ENCODE data around the gene STAB2.

GRCh38 chr12:103728323-103728722, 141.2 kb downstream of the STAB2 start:
- TF ChIP-seq RAD21 (IDR thresholded peaks at IDR 0.05) = no peak
- TF ChIP-seq ATF3 (IDR thresholded peaks at IDR 0.05) = no peak
- TF ChIP-seq CTCF (IDR thresholded peaks at IDR 0.05; ENCODE audit: low read depth, low read length, missing input control) = no peak
- no peak for TF ChIP-seq SP1 (IDR thresholded peaks at IDR 0.05)
- no peak for TF ChIP-seq TAF1 (conservative IDR thresholded peaks at IDR 0.05)
- TF ChIP-seq MAX (IDR thresholded peaks at IDR 0.05) = no peak
- no peak for TF ChIP-seq GABPA (IDR thresholded peaks at IDR 0.05 in 1 of 2, conservative IDR thresholded peaks at IDR 0.05 in 1 of 2)
- TF ChIP-seq REST (IDR thresholded peaks at IDR 0.05) = no peak
- TF ChIP-seq YY1 (IDR thresholded peaks at IDR 0.05) = no peak
- TF ChIP-seq JUND (IDR thresholded peaks at IDR 0.05) = no peak
- no peak for TF ChIP-seq HNF4A (conservative IDR thresholded peaks at IDR 0.05)
- TF ChIP-seq ZBTB33 (IDR thresholded peaks at IDR 0.05) = no peak
- no peak for TF ChIP-seq FOXA1 (IDR thresholded peaks at IDR 0.05)
- TF ChIP-seq EGR1 (IDR thresholded peaks at IDR 0.05; ENCODE audit: low read depth in 2 of 2) = no peak

All from liver (tissue), 3 donors.